Measurements from ENCODE around the gene NDC80. TPM values are rescaled to one million over a fixed set of nuclear protein-coding genes. Genes with fewer than 3 reads are reported as not detected.

The NDC80 gene
- total RNA-seq, 1 experiment from 2014 or later: 89.2 TPM

DNA sequence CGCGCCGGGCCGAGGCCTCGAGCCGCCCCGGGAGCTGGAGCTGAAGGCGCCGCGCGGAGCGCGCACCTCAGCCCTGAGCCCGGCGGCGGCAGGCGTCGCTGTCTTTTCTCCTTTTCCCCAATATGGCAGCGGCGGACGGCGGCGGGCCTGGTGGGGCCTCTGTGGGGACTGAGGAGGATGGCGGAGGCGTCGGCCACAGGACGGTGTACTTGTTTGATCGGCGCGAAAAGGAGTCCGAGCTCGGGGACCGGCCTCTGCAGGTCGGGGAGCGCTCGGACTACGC lies 84.5 kb downstream of the NDC80 start:
- Histone ChIP-seq H3K4me1 (replicated peaks; ENCODE audit: insufficient read depth) (peaks cover 50% of the 10 kb centered on the region), H3K27ac (peak overlapping the region; percentile 83), H3K4me2 (peak overlapping the region; percentile 97), H2AFZ (peak overlapping the region; percentile 91), H3F3A (ENCODE audit: insufficient read depth, low read depth) (0 out of 2 replicates have a peak, but pooled peaks cover 11% of the 10 kb centered on the region), H4K20me1 (ENCODE audit: insufficient read depth) (peaks cover 32% of the 10 kb centered on the region), H3K36me3 (ENCODE audit: low read depth) (no peaks in the 10 kb centered on the region), H3K79me2 (ENCODE audit: low read depth) (peaks cover 51% of the 10 kb centered on the region), H3K9me3 (ENCODE audit: insufficient read depth, low read depth) (no peaks in the 10 kb centered on the region), H3K9me2 (ENCODE audit: insufficient read depth) (no peaks in the 10 kb centered on the region), H3K4me3 (peak overlapping the region; percentile 74), H3K27me3 (ENCODE audit: insufficient read depth, low read depth) (no peaks in the 10 kb centered on the region)
- TF ChIP-seq, protein P1, sequence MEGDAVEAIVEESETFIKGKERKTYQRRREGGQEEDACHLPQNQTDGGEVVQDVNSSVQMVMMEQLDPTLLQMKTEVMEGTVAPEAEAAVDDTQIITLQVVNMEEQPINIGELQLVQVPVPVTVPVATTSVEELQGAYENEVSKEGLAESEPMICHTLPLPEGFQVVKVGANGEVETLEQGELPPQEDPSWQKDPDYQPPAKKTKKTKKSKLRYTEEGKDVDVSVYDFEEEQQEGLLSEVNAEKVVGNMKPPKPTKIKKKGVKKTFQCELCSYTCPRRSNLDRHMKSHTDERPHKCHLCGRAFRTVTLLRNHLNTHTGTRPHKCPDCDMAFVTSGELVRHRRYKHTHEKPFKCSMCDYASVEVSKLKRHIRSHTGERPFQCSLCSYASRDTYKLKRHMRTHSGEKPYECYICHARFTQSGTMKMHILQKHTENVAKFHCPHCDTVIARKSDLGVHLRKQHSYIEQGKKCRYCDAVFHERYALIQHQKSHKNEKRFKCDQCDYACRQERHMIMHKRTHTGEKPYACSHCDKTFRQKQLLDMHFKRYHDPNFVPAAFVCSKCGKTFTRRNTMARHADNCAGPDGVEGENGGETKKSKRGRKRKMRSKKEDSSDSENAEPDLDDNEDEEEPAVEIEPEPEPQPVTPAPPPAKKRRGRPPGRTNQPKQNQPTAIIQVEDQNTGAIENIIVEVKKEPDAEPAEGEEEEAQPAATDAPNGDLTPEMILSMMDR (conservative IDR thresholded peaks at IDR 0.05): no peak
- no peak for TF ChIP-seq EZH2 (IDR thresholded peaks at IDR 0.05; ENCODE audit: low read depth)
- no peak for DNase-seq
- intact Hi-C loops (cut with micrococcal nuclease; ENCODE audit: unreplicated experiment): loop anchor here (2.0 kb wide), 1 partner anchor 85 kb away; the partner anchor contains the start of genes METTL4 and NDC80
- ChIA-PET POLR2A (ENCODE audit: unreplicated experiment) (interaction anchor here (0.6 to 0.7 kb wide), 3 partner anchors 364 to 1985 kb away, joined by 3 to 6 read pairs (median 3); no protein-coding TSS in a partner anchor), CTCF (no interaction called here)
- no TSS peak for BruUV-seq (replicated peaks)

DNA sequence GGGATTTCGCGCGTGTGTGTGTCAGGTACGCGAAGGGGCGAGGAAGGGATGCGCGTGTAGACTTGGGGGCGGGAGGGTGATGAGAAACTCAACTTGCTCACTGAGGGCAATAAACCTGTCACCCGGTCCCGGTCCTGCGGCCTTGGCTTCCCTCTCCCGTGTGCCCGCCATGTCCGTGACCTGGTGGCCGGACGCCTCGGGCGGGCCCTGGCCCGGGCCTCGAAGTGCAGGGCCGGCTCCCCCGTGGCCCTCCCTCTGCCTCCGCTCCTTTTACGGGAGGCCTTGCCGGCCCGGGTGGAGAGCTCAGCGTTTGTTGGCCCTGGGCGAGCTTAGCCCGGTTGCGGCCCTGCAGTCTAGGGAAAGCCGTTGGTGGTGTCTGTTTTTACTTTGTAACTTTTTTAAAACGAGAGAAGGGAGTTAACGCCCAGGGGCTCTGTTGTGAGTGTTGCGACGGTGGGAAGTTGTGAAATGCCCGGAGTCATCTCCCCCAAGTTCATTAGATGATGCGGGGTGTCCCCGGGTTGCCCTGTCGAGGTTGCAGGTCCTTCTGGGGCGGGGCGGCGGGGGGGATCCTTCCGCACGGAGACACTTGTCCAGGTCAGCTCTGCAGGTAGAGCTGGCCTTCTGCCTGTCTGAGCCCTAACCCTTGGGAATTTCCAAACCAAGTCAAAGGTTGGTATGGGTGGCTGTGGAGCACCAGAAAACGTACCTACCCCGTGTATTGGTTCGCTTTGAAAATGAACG lies 85.1 kb downstream of the NDC80 start:
- H2AFZ ChIP-seq: peak overlapping the region; percentile 91
- POLR2A ChIA-PET (ENCODE audit: unreplicated experiment): interaction anchor here (0.6 to 0.7 kb wide), 7 partner anchors 9 to 1986 kb away, joined by 3 to 9 read pairs (median 3); no protein-coding TSS in a partner anchor
- H3K9me3 ChIP-seq (ENCODE audit: insufficient read depth, low read depth): no peaks in the 10 kb centered on the region
- intact Hi-C loops (cut with micrococcal nuclease; ENCODE audit: unreplicated experiment): no loop called here
- H3K27ac ChIP-seq: peak overlapping the region; percentile 83
- H3K9me2 ChIP-seq (ENCODE audit: insufficient read depth): no peaks in the 10 kb centered on the region
- TSS peak; percentile 52 for BruUV-seq (replicated peaks)
- H3K27me3 ChIP-seq (ENCODE audit: insufficient read depth, low read depth): no peaks in the 10 kb centered on the region
- H3K4me2 ChIP-seq: peak overlapping the region; percentile 97
- H3K4me3 ChIP-seq: peak overlapping the region; percentile 74
- TF ChIP-seq EZH2 (IDR thresholded peaks at IDR 0.05; ENCODE audit: low read depth): no peak
- TF ChIP-seq, protein P1 (conservative IDR thresholded peaks at IDR 0.05): no peak
- H3F3A ChIP-seq (ENCODE audit: insufficient read depth, low read depth): 0 out of 2 replicates have a peak, but pooled peaks cover 11% of the 10 kb centered on the region
- peaks cover 50% of the 10 kb centered on the region for H3K4me1 ChIP-seq (replicated peaks; ENCODE audit: insufficient read depth)
- peaks cover 56% of the 10 kb centered on the region for H3K79me2 ChIP-seq (ENCODE audit: low read depth)
- peak in 1 of 2 experiments; percentile 35 for DNase-seq
- H3K36me3 ChIP-seq (ENCODE audit: low read depth): no peaks in the 10 kb centered on the region
- H4K20me1 ChIP-seq (ENCODE audit: insufficient read depth): peaks cover 37% of the 10 kb centered on the region
- CTCF ChIA-PET: no interaction called here

DNA sequence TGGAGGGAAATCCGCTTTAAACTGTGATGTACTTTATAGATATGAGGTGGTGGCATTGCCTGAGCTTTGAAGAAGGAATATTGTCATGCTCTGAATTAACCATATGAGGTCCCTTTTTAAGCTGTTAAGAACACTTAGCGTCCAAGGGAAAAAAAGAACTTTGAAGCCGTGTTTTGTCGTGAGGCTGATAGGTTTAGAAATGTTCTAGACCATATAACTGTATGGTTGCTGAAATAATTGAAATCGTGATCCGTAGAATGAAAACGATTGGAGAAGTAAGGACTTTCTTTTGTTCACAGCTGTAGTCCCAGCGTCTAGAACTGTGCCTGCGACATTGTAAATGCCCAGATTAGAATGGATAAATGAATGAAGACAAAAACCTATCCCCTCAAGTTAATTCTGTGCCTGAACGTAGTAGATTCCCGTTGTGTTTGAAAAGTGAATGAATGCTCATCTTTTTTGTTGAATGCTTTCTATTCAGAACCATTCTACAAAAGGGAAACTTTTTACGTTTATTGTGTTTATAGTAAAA lies 85.7 kb downstream of the NDC80 start:
- ChIA-PET POLR2A (ENCODE audit: unreplicated experiment) (interaction anchor here (0.6 to 0.7 kb wide), 3 partner anchors 54 to 1589 kb away, joined by 3 to 4 read pairs (median 3); no protein-coding TSS in a partner anchor), CTCF (no interaction called here)
- 0 out of 2 replicates have a peak, but pooled peaks cover 11% of the 10 kb centered on the region for H3F3A ChIP-seq (ENCODE audit: insufficient read depth, low read depth)
- H3K4me2 ChIP-seq: peak overlapping the region; percentile 97
- H3K9me2 ChIP-seq (ENCODE audit: insufficient read depth): no peaks in the 10 kb centered on the region
- peaks cover 40% of the 10 kb centered on the region for H4K20me1 ChIP-seq (ENCODE audit: insufficient read depth)
- peaks cover 47% of the 10 kb centered on the region for H3K4me1 ChIP-seq (replicated peaks; ENCODE audit: insufficient read depth)
- no peaks in the 10 kb centered on the region for H3K9me3 ChIP-seq (ENCODE audit: insufficient read depth, low read depth)
- no peaks in the 10 kb centered on the region for H3K36me3 ChIP-seq (ENCODE audit: low read depth)
- DNase-seq: no peak
- H2AFZ ChIP-seq: 0 out of 2 replicates have a peak overlapping the region, but pooled peaks have one; percentile 91
- no peak for TF ChIP-seq EZH2 (IDR thresholded peaks at IDR 0.05; ENCODE audit: low read depth)
- TF ChIP-seq, protein P1 (conservative IDR thresholded peaks at IDR 0.05): no peak
- H3K27ac ChIP-seq: peak overlapping the region; percentile 83
- H3K4me3 ChIP-seq: peak overlapping the region; percentile 74
- peaks cover 60% of the 10 kb centered on the region for H3K79me2 ChIP-seq (ENCODE audit: low read depth)
- H3K27me3 ChIP-seq (ENCODE audit: insufficient read depth, low read depth): no peaks in the 10 kb centered on the region
- intact Hi-C loops (cut with micrococcal nuclease; ENCODE audit: unreplicated experiment): no loop called here
- no TSS peak for BruUV-seq (replicated peaks)

All from PC-9 (cell line).